ENCODE measurements around the gene HIPK3.

DNA sequence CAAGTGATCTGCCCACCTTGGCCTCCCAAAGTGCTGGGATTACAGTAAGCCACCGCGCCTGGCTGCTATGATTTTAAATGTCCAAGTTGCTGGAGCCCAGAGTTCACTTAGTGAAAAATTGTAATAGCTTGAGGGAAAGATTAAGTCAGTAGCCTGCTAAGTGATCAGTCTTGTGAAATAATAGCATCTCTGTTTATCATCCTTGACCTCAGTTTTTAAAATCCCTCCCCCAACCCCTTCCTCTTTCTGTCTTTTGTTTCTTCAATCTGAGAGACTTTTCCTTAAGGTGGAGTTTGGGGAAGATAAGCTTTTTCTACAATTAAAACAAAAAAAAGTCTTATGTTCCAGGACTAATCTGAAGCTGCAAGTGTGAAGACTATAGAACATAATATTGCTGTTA, 6.4 kb downstream of the HIPK3 start:
- TF ChIP-seq, protein P1, sequence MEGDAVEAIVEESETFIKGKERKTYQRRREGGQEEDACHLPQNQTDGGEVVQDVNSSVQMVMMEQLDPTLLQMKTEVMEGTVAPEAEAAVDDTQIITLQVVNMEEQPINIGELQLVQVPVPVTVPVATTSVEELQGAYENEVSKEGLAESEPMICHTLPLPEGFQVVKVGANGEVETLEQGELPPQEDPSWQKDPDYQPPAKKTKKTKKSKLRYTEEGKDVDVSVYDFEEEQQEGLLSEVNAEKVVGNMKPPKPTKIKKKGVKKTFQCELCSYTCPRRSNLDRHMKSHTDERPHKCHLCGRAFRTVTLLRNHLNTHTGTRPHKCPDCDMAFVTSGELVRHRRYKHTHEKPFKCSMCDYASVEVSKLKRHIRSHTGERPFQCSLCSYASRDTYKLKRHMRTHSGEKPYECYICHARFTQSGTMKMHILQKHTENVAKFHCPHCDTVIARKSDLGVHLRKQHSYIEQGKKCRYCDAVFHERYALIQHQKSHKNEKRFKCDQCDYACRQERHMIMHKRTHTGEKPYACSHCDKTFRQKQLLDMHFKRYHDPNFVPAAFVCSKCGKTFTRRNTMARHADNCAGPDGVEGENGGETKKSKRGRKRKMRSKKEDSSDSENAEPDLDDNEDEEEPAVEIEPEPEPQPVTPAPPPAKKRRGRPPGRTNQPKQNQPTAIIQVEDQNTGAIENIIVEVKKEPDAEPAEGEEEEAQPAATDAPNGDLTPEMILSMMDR (IDR thresholded peaks at IDR 0.05), result no peak
- no peak for TF ChIP-seq POLR2A (IDR thresholded peaks at IDR 0.05)

All from adrenal gland (tissue), 5 donors.